Neural cell (in vitro differentiated cells): ENCODE results near the gene LMNA.

Experiments
- EP300 ChIP-seq: fragments of 450-650 bp; conservative IDR thresholded peaks from 2 replicates; pipeline ENCODE4 v1.6.1; 2014; ENCODE audit warnings: antibody characterized with exemption, mild to moderate bottlenecking, moderate library complexity; ENCODE audit not compliant: poor library complexity, severe bottlenecking
- EZH2 ChIP-seq: fragments of 200-600, 300-800 bp; shearing (Covaris generic), sonication (generic); IDR thresholded peaks from 2 replicates; pipeline ENCODE4 v1.6.1; 2014; ENCODE audit warnings: antibody characterized with exemption, low read length, borderline replicate concordance, mild to moderate bottlenecking; ENCODE audit not compliant: insufficient read depth, poor library complexity, severe bottlenecking
- MXI1 ChIP-seq: fragments of 450-650 bp; conservative IDR thresholded peaks from 2 replicates; pipeline ENCODE4 v1.6.1; 2014; ENCODE audit warnings: antibody characterized with exemption, mild to moderate bottlenecking; ENCODE audit not compliant: poor library complexity, severe bottlenecking
- POLR2AphosphoS5 ChIP-seq: IDR thresholded peaks from 2 replicates; pipeline ENCODE4 v1.6.1; 2012
- SMC3 ChIP-seq: fragments of 450-650 bp; conservative IDR thresholded peaks from 2 replicates; pipeline ENCODE4 v1.6.1; 2014; ENCODE audit warnings: antibody characterized with exemption, mild to moderate bottlenecking, moderate library complexity; ENCODE audit not compliant: poor library complexity
- TAF1 ChIP-seq: IDR thresholded peaks from 2 replicates; pipeline ENCODE4 v1.6.1; 2012; ENCODE audit warnings: low read depth
- TF ChIP-seq, protein P1 (sequence below): fragments of 450-650 bp; IDR thresholded peaks from 2 replicates; pipeline ENCODE4 v1.5.1; 2014; ENCODE audit warnings: antibody characterized with exemption, mild to moderate bottlenecking, moderate library complexity; ENCODE audit not compliant: poor library complexity, severe bottlenecking
- TF ChIP-seq, protein P2 (sequence below): IDR thresholded peaks from 2 replicates; pipeline ENCODE4 v1.6.1; 2012; ENCODE audit warnings: borderline replicate concordance

DNA sequence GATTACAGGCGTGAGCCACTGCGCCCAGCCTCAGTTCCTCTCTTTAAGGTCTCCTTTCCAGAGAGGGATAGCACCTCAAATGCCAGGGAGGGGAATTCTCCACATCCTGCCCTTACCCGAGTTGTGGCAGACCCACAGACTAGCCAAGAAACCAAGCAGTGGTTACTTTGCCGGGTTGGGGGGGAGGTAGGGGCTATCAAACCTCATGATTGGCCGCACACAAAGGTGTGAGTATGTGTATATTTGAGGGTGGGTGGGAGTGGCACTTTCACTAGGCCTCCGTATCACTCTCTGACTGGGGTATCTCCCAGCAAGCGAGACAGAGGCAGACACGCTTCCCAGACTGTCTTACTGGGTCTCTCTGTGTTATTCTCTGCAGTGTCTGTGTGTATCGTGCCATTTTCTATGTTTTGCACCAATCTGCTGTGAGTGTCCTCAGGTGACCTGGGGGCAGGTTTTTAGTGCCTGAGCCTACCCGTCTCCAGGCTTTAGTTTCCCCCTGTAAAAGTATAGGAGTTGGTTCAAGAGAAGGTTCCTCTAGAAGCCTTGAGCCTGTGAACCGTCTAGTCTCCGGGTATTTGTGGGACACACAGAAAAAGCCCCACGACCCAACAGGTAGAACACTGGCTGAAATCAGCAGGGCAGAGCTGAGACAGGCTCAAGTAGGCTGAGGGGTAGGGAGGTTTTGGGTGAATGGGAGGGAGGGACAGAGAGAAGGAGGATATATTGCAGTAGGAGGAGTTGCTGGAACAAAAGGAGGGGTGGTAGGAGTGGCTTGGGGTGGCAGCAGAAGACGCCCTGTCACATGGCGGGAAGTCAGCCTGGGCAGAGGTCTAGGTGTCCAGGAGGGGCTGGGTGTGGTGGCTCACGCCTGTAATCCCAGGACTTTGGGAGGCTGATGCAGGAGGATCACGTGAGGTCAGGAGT, 10.3 kb downstream of the LMNA start:
- TF ChIP-seq, protein P1, sequence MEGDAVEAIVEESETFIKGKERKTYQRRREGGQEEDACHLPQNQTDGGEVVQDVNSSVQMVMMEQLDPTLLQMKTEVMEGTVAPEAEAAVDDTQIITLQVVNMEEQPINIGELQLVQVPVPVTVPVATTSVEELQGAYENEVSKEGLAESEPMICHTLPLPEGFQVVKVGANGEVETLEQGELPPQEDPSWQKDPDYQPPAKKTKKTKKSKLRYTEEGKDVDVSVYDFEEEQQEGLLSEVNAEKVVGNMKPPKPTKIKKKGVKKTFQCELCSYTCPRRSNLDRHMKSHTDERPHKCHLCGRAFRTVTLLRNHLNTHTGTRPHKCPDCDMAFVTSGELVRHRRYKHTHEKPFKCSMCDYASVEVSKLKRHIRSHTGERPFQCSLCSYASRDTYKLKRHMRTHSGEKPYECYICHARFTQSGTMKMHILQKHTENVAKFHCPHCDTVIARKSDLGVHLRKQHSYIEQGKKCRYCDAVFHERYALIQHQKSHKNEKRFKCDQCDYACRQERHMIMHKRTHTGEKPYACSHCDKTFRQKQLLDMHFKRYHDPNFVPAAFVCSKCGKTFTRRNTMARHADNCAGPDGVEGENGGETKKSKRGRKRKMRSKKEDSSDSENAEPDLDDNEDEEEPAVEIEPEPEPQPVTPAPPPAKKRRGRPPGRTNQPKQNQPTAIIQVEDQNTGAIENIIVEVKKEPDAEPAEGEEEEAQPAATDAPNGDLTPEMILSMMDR: no peak
- TF ChIP-seq, protein P2, sequence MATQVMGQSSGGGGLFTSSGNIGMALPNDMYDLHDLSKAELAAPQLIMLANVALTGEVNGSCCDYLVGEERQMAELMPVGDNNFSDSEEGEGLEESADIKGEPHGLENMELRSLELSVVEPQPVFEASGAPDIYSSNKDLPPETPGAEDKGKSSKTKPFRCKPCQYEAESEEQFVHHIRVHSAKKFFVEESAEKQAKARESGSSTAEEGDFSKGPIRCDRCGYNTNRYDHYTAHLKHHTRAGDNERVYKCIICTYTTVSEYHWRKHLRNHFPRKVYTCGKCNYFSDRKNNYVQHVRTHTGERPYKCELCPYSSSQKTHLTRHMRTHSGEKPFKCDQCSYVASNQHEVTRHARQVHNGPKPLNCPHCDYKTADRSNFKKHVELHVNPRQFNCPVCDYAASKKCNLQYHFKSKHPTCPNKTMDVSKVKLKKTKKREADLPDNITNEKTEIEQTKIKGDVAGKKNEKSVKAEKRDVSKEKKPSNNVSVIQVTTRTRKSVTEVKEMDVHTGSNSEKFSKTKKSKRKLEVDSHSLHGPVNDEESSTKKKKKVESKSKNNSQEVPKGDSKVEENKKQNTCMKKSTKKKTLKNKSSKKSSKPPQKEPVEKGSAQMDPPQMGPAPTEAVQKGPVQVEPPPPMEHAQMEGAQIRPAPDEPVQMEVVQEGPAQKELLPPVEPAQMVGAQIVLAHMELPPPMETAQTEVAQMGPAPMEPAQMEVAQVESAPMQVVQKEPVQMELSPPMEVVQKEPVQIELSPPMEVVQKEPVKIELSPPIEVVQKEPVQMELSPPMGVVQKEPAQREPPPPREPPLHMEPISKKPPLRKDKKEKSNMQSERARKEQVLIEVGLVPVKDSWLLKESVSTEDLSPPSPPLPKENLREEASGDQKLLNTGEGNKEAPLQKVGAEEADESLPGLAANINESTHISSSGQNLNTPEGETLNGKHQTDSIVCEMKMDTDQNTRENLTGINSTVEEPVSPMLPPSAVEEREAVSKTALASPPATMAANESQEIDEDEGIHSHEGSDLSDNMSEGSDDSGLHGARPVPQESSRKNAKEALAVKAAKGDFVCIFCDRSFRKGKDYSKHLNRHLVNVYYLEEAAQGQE: no peak
- TF ChIP-seq EP300 (no peak), EZH2 (no peak), SMC3 (no peak), POLR2AphosphoS5 (no peak), TAF1 (no peak), MXI1 (no peak)
